ENCODE results near the gene USP40.

The USP40 gene

DNA sequence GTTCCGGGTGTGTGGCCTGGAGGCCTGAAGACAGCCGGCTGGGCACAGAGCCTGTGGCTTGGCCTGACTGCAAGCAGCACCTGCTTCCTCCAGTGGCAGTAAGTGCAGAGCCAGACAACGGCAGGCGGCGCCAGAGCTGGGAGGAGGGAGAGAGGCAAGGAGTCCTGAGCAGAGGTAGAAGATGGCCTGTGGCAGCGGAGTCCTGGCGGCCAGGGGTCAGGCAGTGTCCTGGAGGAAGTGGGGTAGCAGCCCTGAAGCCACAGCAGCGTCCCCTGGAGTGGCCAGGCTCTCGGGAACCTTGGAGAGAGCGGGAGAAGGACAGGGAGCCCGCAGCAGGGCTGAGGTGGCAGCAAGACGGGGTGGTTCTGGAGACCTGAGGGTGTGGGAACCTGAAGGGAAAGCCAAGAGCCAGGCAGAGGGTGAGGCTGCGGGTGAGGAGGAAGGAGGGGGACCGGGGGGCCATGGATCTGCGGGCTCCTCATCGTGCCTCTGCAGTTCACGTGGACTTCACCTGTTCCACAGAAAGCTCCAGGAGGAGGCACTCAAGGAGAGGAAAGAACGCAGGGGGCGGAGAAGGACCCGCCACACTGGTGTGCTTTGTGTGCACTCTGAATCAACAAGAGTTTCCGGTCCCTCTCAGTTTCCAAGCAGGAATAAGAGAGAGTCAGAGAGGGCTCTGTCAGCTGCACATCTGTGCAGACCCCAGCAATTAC lies 85.9 kb downstream of the USP40 start:
- DNase-seq: no peak
- in situ Hi-C loops (cut with MboI; ENCODE audit: low pct_unique_long_range_greater_than_20kb, low sequenced_read_pairs): no loop called here

DNA sequence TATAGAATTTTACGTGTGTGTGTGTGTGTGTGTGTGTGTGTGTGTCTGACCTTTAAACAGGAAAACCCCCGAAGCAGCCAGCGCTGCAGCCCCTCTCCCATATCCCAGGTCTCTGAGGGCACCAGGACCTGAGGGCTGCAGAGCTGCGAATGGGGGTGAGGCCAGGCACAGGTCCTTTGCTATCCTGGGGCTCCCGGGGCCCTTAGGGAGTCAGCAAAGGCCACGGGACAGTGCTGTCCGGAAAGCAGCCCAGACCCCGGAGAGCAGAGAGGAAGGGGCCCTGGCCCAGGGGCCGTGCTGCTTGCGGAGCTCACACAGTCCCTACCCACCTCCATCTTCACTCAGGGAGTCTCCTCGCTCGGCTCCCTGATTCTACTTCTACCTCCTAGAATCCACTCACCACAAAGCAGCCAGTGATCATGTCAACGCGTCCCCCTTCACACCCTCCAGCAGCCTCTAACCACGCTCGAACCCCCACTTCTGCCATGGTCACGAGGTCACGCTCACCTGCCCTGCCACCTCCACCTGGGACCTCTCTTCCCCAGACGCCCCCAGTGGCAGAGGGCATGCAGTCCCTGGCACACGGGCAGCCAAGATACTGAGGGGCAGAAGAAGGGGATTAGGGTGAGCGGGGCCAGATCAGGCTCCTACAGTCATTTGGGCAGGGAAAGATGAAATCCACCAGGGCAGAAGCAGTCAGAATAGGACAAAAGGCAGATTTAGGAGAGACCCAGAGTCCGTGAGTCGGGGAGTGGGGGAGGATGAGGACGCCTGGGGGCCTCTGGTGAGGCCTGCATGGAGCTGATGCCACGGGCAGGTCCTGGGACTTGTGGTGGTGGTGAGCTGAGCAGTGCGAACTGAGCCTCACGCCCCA lies 86.7 kb downstream of the USP40 start:
- in situ Hi-C loops (cut with MboI; ENCODE audit: low pct_unique_long_range_greater_than_20kb, low sequenced_read_pairs): no loop called here
- no peak for DNase-seq

DNA sequence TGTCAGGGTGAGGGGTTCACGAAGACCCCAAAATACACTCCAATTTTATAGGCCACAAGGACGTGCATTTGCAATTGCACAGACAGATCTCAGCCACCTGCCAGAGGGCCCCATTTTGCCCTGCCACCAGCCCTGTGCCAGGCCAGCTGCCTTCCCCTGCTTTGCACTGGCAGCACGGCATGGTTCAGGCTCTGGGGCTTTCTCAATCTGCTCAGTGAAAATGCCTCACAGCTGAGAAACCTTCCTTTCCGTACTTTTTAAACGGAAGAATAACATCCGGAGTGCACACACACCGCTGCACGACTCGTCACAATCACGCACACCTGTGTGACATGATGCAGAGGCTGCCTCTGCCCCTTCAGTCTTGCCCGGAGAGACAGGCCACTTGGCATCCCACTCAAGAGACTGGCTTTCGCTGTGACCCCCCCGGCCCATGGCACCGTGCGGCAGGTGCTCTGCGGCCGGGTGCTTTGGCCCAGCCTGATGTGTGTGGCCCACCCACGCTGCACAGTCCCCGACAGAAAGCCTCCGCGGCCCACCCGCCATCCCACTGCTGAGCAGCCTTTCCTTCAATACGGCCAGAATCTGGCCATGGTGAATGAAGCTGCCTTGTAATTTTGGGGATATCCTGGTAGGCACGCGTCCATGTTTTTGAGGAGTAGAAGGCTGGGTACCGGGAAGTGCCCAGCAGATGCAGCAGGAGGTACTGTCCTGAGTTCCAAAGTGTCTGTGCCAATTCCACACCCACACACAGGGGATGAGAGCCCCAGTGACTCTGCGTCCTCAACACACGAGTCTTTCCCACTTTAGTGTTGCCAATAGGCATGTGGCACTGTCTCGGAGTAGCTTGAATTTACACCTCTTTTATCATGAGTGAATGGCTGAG lies 88.8 kb downstream of the USP40 start:
- in situ Hi-C loops (cut with MboI; ENCODE audit: low pct_unique_long_range_greater_than_20kb, low sequenced_read_pairs): no loop called here
- DNase-seq: no peak

DNA sequence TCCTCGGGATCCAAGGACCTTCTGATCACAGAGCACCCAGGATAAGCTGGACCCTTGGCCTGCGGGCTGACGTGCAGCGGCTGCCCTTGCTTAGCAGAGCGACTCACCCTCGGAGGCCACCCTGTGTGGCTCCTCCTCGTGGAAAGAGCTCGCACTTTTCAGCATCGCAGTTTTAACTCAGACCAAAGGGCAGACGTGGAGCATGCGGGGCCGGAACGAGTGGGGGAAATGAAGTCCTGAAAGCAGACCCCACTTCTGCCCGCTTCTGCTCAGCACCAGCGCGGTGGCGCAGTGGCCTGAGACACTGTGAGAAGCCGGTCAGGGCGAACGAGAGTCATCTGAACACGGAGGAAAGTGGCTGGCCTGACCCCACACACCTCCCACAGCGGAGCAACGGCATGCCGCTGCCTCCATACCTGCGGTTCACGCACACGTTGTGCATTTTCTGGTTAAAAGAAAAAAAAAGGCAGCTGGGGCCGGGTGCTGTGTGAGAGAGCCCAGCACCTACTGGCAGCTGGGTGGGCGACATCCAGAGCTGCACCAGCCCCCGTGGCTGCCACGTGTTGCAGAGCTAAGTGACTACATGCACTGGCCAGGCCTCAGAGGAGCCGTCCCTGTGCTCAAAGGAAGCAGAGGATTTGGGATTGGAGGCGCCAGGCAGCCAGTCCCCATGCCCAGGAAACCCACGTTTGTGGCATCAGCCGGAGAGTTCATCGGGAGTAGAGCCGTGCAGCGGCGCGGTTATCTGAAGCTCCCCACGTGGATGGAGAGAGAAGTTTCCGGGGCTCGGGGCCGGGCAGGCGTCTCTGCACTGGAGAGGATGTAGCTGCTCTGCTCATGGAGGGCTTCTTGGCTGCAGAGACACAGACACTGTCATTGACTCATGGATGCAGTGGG lies 89.7 kb downstream of the USP40 start:
- no peak for DNase-seq
- in situ Hi-C loops (cut with MboI; ENCODE audit: low pct_unique_long_range_greater_than_20kb, low sequenced_read_pairs): no loop called here

DNA sequence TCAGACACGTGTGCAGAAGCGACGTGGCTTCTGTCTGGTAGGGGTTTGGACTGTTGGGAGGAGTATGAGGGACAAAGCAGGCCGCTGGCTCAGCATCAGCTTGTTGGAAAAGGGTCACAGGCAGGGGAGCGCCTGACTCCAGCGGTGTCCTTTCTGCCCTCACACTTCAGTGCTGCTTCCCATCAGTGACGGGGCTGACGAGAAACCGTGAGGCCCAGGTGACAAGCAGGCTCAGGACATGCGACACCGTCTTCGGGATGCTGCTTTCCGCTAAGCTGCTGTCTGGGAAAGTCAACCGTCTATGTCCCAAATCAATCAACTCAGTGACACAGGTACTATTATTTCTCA lies 90.5 kb downstream of the USP40 start:
- in situ Hi-C loops (cut with MboI; ENCODE audit: low pct_unique_long_range_greater_than_20kb, low sequenced_read_pairs): no loop called here
- no peak for DNase-seq

DNA sequence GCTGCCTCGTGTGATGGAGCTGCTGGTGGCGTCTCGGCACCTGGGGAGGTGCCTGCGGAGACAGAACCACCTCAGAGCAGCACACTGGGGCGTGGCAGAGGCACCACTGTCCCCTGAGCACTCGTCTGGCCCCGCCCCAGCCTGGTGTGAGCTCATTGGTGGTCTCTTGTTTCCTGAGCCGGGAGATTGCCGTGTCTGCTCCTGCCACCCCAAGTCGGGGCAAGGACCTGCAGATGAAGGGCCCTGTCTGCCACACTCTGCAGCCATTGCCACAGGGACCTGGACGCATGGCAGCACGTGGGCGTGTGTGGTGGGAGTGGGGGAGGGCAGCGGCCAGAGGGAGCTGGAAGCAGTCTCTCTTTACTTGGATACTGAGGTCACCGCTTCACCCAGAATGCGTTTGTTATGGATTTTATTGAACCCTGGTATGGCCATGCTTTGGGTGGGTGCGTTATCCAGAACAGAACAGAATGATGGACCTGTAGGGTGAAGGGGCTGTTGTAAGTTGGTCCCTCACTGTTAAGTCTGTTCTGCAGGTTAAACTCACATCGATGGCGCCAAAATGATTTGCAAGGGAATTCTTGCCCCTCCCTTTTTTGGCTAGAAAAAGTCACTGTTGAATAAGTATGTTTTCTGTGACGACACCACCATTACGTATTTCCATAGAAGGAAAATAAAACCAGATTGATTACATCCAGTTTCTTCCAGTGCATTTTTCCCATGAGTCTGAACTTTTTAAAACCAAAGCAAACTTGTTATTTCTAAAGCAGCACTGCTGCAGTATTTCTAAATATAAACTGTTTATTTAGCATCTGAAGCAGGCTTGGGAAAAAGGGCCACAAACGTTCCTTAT lies 92.0 kb downstream of the USP40 start:
- in situ Hi-C loops (cut with MboI; ENCODE audit: low pct_unique_long_range_greater_than_20kb, low sequenced_read_pairs): no loop called here
- no peak for DNase-seq

DNA sequence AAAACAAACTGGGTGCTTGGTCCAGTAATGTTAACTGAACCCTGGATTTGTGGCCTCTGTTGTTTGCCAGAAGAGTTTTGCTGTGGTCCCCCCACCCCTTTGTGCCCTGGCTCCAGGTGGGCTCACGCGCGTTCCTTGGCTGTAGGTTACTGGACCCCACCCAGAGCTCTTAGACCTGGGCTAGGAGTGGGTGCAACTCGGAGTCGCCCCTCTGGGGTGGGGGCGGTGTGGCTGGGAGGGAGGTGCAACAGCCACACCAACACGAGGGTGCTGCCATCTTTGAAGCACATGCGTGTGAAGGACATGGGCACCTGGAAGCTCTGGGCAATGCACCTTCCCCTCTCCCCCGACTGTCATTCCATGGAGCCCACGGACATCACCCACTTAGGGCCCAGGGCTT lies 92.7 kb downstream of the USP40 start:
- in situ Hi-C loops (cut with MboI; ENCODE audit: low pct_unique_long_range_greater_than_20kb, low sequenced_read_pairs): no loop called here

DNA sequence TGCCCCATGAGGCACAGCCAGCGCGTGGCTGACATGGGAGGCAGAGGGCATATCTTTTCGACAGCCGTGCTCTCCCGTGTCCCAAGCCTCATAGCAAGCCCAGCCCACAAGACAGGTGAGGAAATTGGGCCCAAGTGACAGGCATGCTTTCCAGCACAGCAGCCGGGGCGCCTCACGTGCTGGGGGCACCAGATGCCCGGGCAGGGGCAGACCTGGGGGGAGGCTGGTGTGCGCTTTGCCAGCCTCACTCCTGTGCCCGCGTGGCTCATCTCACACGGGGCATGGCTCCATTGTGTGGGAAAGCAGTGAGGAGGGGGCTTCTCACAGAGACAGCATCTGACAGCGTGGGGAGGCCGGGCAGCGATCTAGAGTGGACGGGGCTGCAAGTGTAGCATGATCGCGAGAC lies 93.2 kb downstream of the USP40 start:
- no peak for DNase-seq
- in situ Hi-C loops (cut with MboI; ENCODE audit: low pct_unique_long_range_greater_than_20kb, low sequenced_read_pairs): no loop called here

More for the DNA sequence above, 92.7 kb downstream of the USP40 start:
- DNase-seq: no peak

DNA sequence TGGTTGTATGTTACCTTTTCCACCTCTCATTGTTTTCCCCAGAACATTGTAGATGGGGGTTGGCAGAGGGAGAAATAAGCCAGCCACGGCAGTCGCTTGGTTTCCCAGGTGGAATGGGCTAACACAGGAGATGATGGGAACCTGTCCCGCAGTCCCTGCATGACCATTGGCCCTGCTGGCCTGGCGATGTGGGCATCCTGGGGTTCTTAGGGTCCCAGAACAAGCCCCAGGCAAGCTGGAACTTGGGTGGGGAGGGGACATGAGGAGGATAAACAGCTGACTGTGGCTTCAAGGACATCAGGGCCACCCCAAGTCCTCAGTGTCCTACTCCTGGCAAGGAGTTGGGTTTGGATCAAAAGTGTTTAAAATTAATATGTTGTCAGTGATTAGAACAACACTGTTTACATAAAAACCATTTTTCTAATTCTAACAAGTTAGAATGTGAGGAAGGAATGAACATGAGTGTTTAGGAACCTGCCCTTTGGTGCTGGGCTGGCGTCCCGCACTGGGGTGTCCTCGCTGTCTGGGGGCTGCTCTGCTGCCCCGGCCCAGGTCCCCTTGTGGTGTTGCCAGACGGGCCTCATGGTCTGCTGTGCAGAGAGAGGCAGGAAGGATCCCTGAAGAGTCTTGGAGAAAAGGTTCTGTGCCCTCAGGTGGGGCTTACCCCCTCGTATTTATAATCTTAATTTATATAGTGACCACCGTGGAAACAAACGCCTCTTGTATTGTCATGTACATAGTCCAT lies 95.1 kb downstream of the USP40 start:
- no peak for DNase-seq
- in situ Hi-C loops (cut with MboI; ENCODE audit: low pct_unique_long_range_greater_than_20kb, low sequenced_read_pairs): no loop called here

DNA sequence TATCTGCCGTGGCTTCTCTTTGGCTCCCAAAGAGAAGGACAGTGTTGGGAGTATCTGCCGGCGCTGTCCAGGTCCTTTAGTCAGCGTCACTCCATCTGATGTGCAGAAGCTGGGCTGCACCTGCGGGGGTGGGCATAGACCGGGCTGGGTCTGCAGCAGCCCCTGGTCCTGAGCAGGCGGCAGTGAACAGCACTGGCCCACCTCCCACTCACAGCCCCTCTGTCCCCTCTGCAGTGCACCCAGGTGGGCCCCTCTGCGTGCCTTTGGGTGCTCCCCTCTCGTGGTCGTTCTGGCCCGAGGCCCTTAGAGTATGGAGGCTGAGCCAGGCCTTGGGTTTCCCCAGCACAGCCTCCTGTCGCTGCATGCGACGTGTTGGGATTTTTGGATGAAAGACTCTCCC lies 95.7 kb downstream of the USP40 start:
- DNase-seq: no peak
- in situ Hi-C loops (cut with MboI; ENCODE audit: low pct_unique_long_range_greater_than_20kb, low sequenced_read_pairs): no loop called here

DNA sequence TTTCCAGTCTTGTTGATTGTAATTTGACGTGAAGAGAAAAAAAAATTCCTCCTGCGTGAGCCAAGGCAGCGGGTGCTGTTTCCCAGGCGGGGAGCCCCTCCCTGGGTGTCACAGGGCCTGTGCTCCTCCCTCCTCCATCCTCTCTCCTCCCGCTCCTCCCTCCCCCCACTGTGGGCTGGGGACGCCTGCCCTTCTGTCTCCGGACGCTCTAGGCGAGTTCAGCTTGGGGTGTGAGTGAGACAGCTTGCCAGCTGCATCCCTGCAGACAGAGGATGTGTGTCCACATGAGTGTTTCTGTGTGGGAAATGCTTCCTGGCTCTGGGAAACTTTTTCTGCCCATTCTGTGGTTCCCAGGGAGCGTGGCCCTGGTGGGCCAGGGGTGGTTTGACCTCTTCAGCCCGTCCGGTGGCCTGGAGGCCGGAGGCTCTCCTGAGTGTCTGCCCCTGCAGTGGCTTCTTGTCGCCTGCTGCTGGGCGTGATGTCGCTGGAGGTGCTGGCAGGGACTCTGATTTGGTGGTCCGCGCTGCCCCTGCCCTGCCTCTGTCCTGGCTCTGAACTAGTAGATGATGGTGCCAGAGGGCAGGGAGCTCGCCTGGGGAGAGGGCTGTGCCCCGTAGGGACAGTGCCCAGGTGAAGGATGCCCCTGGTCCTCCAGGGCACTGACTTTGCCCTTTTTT lies 96.4 kb downstream of the USP40 start:
- in situ Hi-C loops (cut with MboI; ENCODE audit: low pct_unique_long_range_greater_than_20kb, low sequenced_read_pairs): no loop called here
- DNase-seq: no peak

DNA sequence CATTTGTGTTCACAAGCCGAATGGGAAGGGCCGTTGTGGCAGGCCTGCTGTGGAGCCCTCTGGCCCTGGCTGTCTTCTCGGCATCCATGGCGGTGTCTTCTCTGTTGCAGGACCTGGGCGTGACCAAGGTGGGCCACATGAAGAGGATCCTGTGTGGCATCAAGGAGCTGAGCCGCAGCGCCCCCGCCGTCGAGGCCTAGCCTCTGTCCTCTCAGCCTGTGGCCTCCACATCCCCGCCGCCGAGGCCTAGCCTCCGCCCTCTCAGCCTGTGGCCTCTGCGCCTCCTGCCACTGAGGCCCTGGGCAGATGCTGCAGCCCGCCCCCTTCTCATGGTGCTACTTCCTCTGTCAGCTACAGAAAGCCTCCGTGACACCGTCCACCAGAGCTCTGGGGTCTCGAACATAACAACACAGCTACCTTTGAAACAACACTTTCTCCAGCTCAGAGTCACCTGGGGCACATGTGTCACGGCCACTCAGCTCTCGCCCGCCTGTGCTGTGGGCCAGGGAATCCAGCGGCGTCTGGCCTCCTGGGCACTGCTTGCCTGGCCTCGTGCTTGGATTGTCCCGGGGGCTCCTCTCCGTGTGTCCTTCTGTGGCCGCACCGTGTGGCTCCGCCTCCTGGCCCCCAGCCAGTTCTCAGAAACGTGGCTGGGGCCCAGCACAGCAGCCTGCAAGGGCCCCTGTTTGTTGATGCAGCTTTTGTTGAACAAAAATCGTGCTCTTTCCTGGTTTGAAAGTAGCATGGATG lies 97.1 kb downstream of the USP40 start:
- no peak for DNase-seq
- in situ Hi-C loops (cut with MboI; ENCODE audit: low pct_unique_long_range_greater_than_20kb, low sequenced_read_pairs): no loop called here

DNA sequence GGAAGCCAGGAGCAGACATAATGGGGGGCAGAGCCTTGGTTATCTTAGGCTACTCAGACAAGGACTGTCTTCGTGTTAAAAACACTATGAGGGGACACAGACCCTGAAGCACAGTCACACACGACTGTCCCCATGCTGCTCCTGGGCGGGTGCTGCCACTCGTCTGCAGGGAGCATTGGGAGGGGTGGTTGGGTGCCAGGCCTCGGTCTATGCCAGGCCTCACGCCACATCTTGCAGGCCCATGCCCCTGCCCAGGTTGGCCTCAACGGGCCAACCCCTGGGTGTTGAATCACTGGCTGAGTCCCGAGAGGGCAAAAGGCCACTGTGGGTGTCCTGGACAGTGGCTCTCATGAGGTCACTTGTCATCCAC lies 97.9 kb downstream of the USP40 start:
- in situ Hi-C loops (cut with MboI; ENCODE audit: low pct_unique_long_range_greater_than_20kb, low sequenced_read_pairs): no loop called here
- no peak for DNase-seq

DNA sequence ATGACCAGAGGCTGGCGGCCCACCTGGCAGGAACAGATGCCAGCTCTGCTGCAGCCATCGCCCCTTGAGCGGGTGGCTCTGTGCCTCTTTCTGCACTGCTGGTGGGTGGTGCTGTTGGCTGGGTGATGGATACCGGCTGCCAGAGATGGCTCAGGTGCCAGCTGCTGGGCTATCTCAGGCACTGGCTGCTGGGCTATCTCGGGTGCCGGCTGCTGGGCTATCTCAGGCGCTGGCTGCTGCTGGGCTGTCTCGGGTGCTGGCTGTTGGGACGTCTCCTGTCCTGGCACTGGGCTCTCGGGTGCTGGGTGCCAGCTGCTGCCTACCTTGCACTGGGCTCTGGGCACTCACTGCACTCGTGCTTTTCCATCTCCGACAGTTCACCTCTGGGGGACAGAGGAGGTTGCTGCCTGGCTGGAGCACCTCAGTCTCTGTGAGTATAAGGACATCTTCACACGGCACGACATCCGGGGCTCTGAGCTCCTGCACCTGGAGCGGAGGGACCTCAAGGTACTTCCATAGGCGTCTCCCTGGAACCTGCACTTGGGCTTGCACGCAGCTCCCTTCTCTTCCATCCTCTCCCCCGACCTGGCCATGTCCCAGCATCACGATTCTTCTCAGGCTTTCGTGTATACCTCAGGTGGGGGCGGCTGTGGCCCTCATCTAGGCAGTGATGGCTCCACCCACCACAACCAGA lies 98.4 kb downstream of the USP40 start:
- no peak for DNase-seq
- in situ Hi-C loops (cut with MboI; ENCODE audit: low pct_unique_long_range_greater_than_20kb, low sequenced_read_pairs): no loop called here

DNA sequence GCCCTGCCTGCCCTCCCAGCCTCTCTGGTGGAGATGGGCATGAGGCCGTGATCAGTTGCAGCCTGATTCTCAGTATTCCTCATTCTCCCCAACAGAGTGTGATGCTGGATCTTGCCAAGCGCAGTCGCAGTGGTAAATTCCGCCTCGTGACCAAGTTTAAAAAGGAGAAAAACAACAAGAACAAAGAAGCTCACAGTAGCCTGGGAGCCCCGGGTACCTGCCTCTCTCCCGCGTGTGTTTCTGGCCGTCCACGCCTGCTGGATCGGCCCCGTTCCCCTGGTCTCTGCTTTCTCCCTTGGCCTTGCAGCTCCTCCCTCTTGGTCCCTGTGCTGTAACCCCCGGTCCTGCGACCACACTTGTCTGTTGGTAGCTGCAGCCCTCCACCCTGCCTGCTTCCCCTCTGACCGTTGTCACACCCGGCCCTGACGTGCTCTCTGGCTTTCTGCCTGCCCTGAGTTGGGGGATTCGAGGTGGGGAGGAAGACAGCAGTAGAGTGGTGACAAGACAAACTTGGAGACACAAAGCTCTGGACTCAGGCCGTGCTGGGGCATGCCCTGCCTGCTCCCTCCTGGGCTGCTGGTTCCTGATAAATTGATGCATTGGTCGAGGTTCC lies 99.5 kb downstream of the USP40 start:
- DNase-seq: no peak
- in situ Hi-C loops (cut with MboI; ENCODE audit: low pct_unique_long_range_greater_than_20kb, low sequenced_read_pairs): no loop called here

Measured in KBM-7 (cell line).